HCT116 (cell line): ENCODE results near the gene AKAP9. TPM values are rescaled to one million over a fixed set of nuclear protein-coding genes. Genes with fewer than 3 reads are reported as not detected.

ENCODE experiments used
- ATAC-seq: fragments of 200-7000 bp; cut with Tn5 transposase; 2 replicates; pipeline ENCODE4 v1.9.1; 2020; ENCODE audit warnings: mild to moderate bottlenecking, moderate library complexity
- BruUV-seq: library from RNA; stranded (reverse); fragments of 400-500 nt; replicated peaks from 2 replicates; lab custom pipeline; 2021; lab: Mats Ljungman, UMichigan
- CTCF ChIA-PET: fragments of 300-600 bp; sonication (Branson Sonifier 250); formaldehyde crosslinking; loops from one replicate; lab custom pipeline; 2021; ENCODE audit warnings: antibody characterized with exemption; lab: Charles Lee
- POLR2A ChIA-PET: fragments of 300-600, 350-600 bp; sonication (Branson Sonifier 250); formaldehyde crosslinking; loops from one replicate; lab custom pipeline; 2021; ENCODE audit warnings: antibody characterized with exemption; lab: Charles Lee
- RAD21 ChIA-PET, 2 experiments: fragments of 300-600 bp; sonication (Branson Sonifier 250); formaldehyde crosslinking; loops; one replicate each; lab custom pipeline; 2023; ENCODE audit warnings: low total read pairs in 2 of 2; ENCODE audit not compliant: uncharacterized antibody in 2 of 2, unreplicated experiment in 2 of 2, low non-redundant PET in 1 of 2; lab: Charles Lee
- DNase-seq: peaks from one replicate; pipeline ENCODE4 v3.0.0-alpha.2; 2010; ENCODE audit warnings: low read depth, low spot score
- H2AFZ ChIP-seq: fragments of 200-600 bp; shearing (Covaris generic), sonication (generic); 2 replicates; pipeline ENCODE4 v1.6.1; 2017; ENCODE audit warnings: low read depth, mixed run types, mixed read lengths, antibody characterized with exemption, low read length; ENCODE audit not compliant: poor library complexity, severe bottlenecking
- H3K27ac ChIP-seq: 2 replicates; pipeline ENCODE4 v1.5.1; 2012; ENCODE audit warnings: low read depth, low read length
- H3K27me3 ChIP-seq: fragments of 200-600 bp; sonication (generic); 2 replicates; pipeline ENCODE4 v1.6.1; 2016; ENCODE audit warnings: mixed run types, low read length, mixed read lengths; ENCODE audit not compliant: insufficient read depth
- H3K36me3 ChIP-seq, 2 experiments: fragments of 200-500 bp in 1 of 2; fragments of 200-600 bp in 1 of 2; sonication (Bioruptor generic) in 1 of 2; sonication (generic) in 1 of 2; 2 replicates each; pipeline versions ENCODE4 v1.5.1 to v1.6.1; 2014 to 2016; ENCODE audit warnings: low read length in 2 of 2, inconsistent platforms in 1 of 2, mixed read lengths in 1 of 2, mixed run types in 1 of 2; ENCODE audit not compliant: insufficient read depth in 2 of 2, control insufficient read depth in 1 of 2
- H3K4me1 ChIP-seq, 2 experiments: fragments of 200-600 bp in 1 of 2; sonication (generic) in 1 of 2; 2 replicates each; pipeline versions ENCODE4 v1.5.1 to v1.6.1; 2012 to 2017; ENCODE audit warnings: low read length in 2 of 2, inconsistent platforms in 1 of 2, mild to moderate bottlenecking in 1 of 2, mixed read lengths in 1 of 2, mixed run types in 1 of 2, moderate library complexity in 1 of 2; ENCODE audit not compliant: insufficient read depth in 2 of 2, control insufficient read depth in 1 of 2
- H3K4me2 ChIP-seq: fragments of 200-600 bp; sonication (generic); 2 replicates; pipeline ENCODE4 v1.6.1; 2017; ENCODE audit warnings: mixed run types, low read length, mixed read lengths
- H3K4me3 ChIP-seq, 2 experiments: fragments of 200-600 bp in 1 of 2; sonication (generic) in 1 of 2; replicated peaks in 1 of 2; 2 replicates each; pipeline ENCODE4 v1.5.1; 2011 to 2016; ENCODE audit warnings: low read length in 2 of 2, control low read depth in 1 of 2, low read depth in 1 of 2, mild to moderate bottlenecking in 1 of 2, mixed read lengths in 1 of 2, mixed run types in 1 of 2
- H3K79me2 ChIP-seq: fragments of 200-600 bp; sonication (generic); 2 replicates; pipeline ENCODE4 v1.6.1; 2017; ENCODE audit warnings: mild to moderate bottlenecking, mixed run types, low read length, moderate library complexity, mixed read lengths; ENCODE audit not compliant: insufficient read depth
- H3K9ac ChIP-seq: fragments of 200-600 bp; sonication (generic); 2 replicates; pipeline ENCODE4 v1.6.1; 2016; ENCODE audit warnings: low read length, mixed read lengths
- H3K9me2 ChIP-seq: fragments of 200-600 bp; sonication (generic), shearing (Covaris generic); 2 replicates; pipeline ENCODE4 v1.6.1; 2017; ENCODE audit warnings: mixed run types, mild to moderate bottlenecking, moderate library complexity; ENCODE audit not compliant: insufficient read depth
- H3K9me3 ChIP-seq, 2 experiments: fragments of 200-500 bp in 1 of 2; fragments of 200-600 bp in 1 of 2; sonication (Bioruptor generic) in 1 of 2; sonication (generic) in 1 of 2; 2 replicates each; pipeline ENCODE4 v1.6.1; 2014 to 2017; ENCODE audit warnings: low read length in 2 of 2, mixed read lengths in 2 of 2, inconsistent platforms in 1 of 2, low read depth in 1 of 2, mild to moderate bottlenecking in 1 of 2, mixed run types in 1 of 2, moderate library complexity in 1 of 2; ENCODE audit not compliant: control insufficient read depth in 1 of 2, insufficient read depth in 1 of 2
- H4K20me1 ChIP-seq: fragments of 200-600 bp; sonication (generic), shearing (Covaris generic); 2 replicates; pipeline ENCODE4 v1.6.1; 2017; ENCODE audit warnings: mixed run types, mild to moderate bottlenecking, moderate library complexity; ENCODE audit not compliant: insufficient read depth
- EZH2phosphoT487 ChIP-seq: fragments of 200-600 bp; IDR thresholded peaks from 2 replicates; pipeline ENCODE4 v1.6.1; 2018; ENCODE audit warnings: antibody characterized with exemption, borderline replicate concordance
- FOSL1 ChIP-seq: IDR thresholded peaks from 2 replicates; pipeline ENCODE4 v1.6.1; 2012; ENCODE audit warnings: low read depth
- JUND ChIP-seq: IDR thresholded peaks from 2 replicates; pipeline ENCODE4 v1.6.1; 2012
- POLR2A ChIP-seq: IDR thresholded peaks from 2 replicates; pipeline ENCODE4 v1.7.0; 2011; ENCODE audit warnings: borderline replicate concordance; ENCODE audit not compliant: insufficient read depth, insufficient read length; ENCODE audit errors: extremely low read depth
- POLR2AphosphoS5 ChIP-seq: IDR thresholded peaks from 2 replicates; pipeline ENCODE4 v1.6.1; 2011; ENCODE audit warnings: mild to moderate bottlenecking, low read depth, low read length, moderate library complexity
- SIN3A ChIP-seq: IDR thresholded peaks from 2 replicates; pipeline ENCODE4 v1.6.1; 2012; ENCODE audit warnings: low read depth
- ZFX ChIP-seq: fragments of 450-650 bp; IDR thresholded peaks from 2 replicates; pipeline ENCODE4 v1.6.1; 2017
- intact Hi-C: fragments of 100-400 bp; cut with micrococcal nuclease; formaldehyde crosslinking; loops from 2 replicates; pipeline ENCODE4 v1.10.0; 2022
- total RNA-seq: library from RNA; stranded (reverse); gene quantifications from one replicate; pipeline ENCODE4 v1.2.1, GENCODE V29; 2021; ENCODE audit not compliant: unreplicated experiment
- TF ChIP-seq, protein P1 (sequence below), 3 experiments: fragments of 200-600 bp in 1 of 3; sonication (generic) in 1 of 3; IDR thresholded peaks in 2 of 3; conservative IDR thresholded peaks in 1 of 3; 2 replicates each; pipeline ENCODE4 v1.5.1; 2012 to 2017; ENCODE audit warnings: low read depth in 2 of 3, low read length in 2 of 3, antibody characterized with exemption in 1 of 3, borderline replicate concordance in 1 of 3, control low read depth in 1 of 3, mild to moderate bottlenecking in 1 of 3, mixed read lengths in 1 of 3, mixed run types in 1 of 3, moderate library complexity in 1 of 3; ENCODE audit not compliant: insufficient read depth in 1 of 3

AKAP9 gene
- total RNA-seq, 1 experiment from 2014 or later, result 32.6 TPM

DNA sequence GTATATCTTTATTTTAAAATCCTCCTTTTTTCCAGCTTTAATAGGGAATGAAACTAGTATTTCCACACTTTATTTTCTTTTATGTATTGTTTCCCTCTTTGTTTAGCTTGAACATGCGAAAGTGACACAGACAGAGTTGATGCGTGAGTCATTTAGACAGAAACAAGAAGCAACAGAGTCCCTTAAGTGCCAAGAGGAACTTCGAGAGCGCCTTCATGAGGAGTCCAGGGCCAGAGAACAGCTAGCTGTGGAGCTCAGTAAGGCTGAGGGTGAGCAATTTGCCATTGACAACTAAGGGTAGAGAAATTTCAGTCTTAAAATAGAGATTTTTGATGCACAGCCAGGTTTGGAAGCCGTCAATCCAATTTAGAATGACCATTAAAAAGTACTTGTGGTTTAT is 120.5 kb downstream of the AKAP9 start:
- Histone ChIP-seq H2AFZ (no peak overlapping the region), H3K4me3 (no peak overlapping the region), H3K36me3 (no peaks in the 10 kb centered on the region)
- no peak for TF ChIP-seq FOSL1
- no peak for TF ChIP-seq POLR2A
- TF ChIP-seq, protein P1, sequence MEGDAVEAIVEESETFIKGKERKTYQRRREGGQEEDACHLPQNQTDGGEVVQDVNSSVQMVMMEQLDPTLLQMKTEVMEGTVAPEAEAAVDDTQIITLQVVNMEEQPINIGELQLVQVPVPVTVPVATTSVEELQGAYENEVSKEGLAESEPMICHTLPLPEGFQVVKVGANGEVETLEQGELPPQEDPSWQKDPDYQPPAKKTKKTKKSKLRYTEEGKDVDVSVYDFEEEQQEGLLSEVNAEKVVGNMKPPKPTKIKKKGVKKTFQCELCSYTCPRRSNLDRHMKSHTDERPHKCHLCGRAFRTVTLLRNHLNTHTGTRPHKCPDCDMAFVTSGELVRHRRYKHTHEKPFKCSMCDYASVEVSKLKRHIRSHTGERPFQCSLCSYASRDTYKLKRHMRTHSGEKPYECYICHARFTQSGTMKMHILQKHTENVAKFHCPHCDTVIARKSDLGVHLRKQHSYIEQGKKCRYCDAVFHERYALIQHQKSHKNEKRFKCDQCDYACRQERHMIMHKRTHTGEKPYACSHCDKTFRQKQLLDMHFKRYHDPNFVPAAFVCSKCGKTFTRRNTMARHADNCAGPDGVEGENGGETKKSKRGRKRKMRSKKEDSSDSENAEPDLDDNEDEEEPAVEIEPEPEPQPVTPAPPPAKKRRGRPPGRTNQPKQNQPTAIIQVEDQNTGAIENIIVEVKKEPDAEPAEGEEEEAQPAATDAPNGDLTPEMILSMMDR (IDR thresholded peaks at IDR 0.05 in 2 of 3, conservative IDR thresholded peaks at IDR 0.05 in 1 of 3; ENCODE audit: borderline replicate concordance in 1 of 3, insufficient read depth in 1 of 3, low read depth in 2 of 3, low read length in 2 of 3), result no peak
- no peak for TF ChIP-seq SIN3A
- TF ChIP-seq, all 23 proteins: peak for 0
- Histone ChIP-seq H3K4me2 (no peak overlapping the region), H3K27ac (no peak overlapping the region), H3K9me2 (no peaks in the 10 kb centered on the region), H3K9ac (no peak overlapping the region), H3K4me1 (peaks cover 0 to 4% of the 10 kb centered on the region in 2 experiments; a peak in 2 of 4 replicates), H3K9me3 (no peaks in the 10 kb centered on the region), H3K27me3 (no peaks in the 10 kb centered on the region), H4K20me1 (no peaks in the 10 kb centered on the region), H3K79me2 (no peaks in the 10 kb centered on the region)
- BruUV-seq, result no TSS peak
- CTCF ChIA-PET, result no interaction called here
- ATAC-seq (no peak), DNase-seq (no peak)
- intact Hi-C loops, result no loop called here
- POLR2A ChIA-PET, result no interaction called here
- RAD21 ChIA-PET, result no interaction called here

GRCh38 chr7:92064438-92065029 is 123.9 kb downstream of the AKAP9 start:
- Histone ChIP-seq H3K4me1 (no peaks in the 10 kb centered on the region), H3K4me2 (no peak overlapping the region), H3K9me2 (no peaks in the 10 kb centered on the region), H3K27ac (no peak overlapping the region), H3K79me2 (no peaks in the 10 kb centered on the region), H3K36me3 (no peaks in the 10 kb centered on the region), H3K4me3 (no peak overlapping the region), H3K9ac (no peak overlapping the region), H2AFZ (no peak overlapping the region), H3K27me3 (no peaks in the 10 kb centered on the region), H3K9me3 (no peaks in the 10 kb centered on the region), H4K20me1 (no peaks in the 10 kb centered on the region)
- no TSS peak for BruUV-seq
- ATAC-seq, result no peak
- DNase-seq, result no peak
- ChIA-PET CTCF (no interaction called here), POLR2A (no interaction called here), RAD21 (no interaction called here)
- TF ChIP-seq ZFX, result no peak
- no peak for TF ChIP-seq JUND
- no peak for TF ChIP-seq EZH2phosphoT487
- no peak for TF ChIP-seq POLR2AphosphoS5
- intact Hi-C loops, result no loop called here
